ENCODE results near the gene ZNF280A. TPM values are rescaled to one million over a fixed set of nuclear protein-coding genes. Genes with fewer than 3 reads are reported as not detected.
"Not testable (repeated sequence)": the region's sequence is repeated elsewhere in the genome, so short reads cannot be mapped to it uniquely, and the experiment has no call there.

Gene ZNF280A
- total and polyA plus RNA-seq, 2 of the 8 experiments (the other 6 are each of a cell fraction or from before 2014, with no cell fraction given): 0.09 to 0.61 TPM

DNA sequence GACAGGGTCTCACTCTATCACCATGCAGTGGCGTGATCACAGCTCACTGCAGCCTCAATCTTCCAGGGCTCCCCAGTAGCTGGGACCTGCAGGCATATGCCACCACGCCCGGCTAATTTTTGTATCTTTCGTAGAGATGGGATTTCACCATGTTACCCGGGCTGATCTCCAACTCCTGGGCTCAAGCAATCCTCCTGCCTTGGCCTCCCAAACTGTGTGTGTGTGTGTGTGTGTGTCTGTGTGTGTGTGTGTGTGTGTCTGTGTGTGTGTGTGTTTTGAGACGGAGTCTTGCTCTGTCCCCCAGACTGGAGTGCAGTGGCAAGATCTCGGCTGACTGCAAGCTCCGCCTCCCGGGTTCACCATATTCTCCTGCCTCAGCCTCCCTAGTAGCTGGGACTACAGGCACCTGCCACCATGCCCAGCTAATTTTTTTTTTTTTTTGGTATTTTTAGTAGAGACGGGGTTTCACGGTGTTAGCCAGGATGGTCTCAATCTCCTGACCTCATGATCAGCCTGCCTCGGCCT lies 12.5 kb upstream of the ZNF280A start:
- H3K9me3 ChIP-seq (ENCODE audit: insufficient read depth in 2 of 2, low read depth in 1 of 2, low read length in 1 of 2): peaks cover 3 to 17% of the 10 kb centered on the region in 2 experiments; a peak in 3 of 4 replicates

More for the DNA sequence above, 12.5 kb upstream of the ZNF280A start:
- H3K9ac ChIP-seq (replicated peaks in 1 of 4; ENCODE audit: extremely low read depth in 1 of 4, low read depth in 3 of 4, low read length in 3 of 4); H2AFZ ChIP-seq (ENCODE audit: low read length); H3K36me3 ChIP-seq (ENCODE audit: control insufficient read depth in 2 of 4, insufficient read depth in 4 of 4, low read length in 3 of 4); H3K4me2 ChIP-seq (ENCODE audit: insufficient read depth in 1 of 2, low read depth in 2 of 2, low read length in 2 of 2); H3K79me2 ChIP-seq (ENCODE audit: control insufficient read depth in 1 of 2, insufficient read depth in 2 of 2, low read length in 2 of 2); H2BK12ac ChIP-seq (ENCODE audit: low read depth, low read length); DNase-seq (ENCODE audit: low read depth in 1 of 2, low spot score in 2 of 2); H3K4me3 ChIP-seq (ENCODE audit: extremely low read depth in 1 of 4, insufficient read depth in 2 of 4, low read depth in 3 of 4, low read length in 4 of 4); H3K23ac ChIP-seq (ENCODE audit: insufficient read length); H2BK20ac ChIP-seq (ENCODE audit: low read length); H4K20me1 ChIP-seq (replicated peaks in 1 of 2; ENCODE audit: control insufficient read depth in 1 of 2, insufficient read depth in 2 of 2, low read length in 2 of 2); H3K4ac ChIP-seq (replicated peaks; ENCODE audit: insufficient read length, low read depth, low read length); H2AK5ac ChIP-seq (ENCODE audit: low read depth, low read length); H3K4me1 ChIP-seq (replicated peaks in 1 of 4; ENCODE audit: control insufficient read depth in 3 of 4, insufficient read depth in 4 of 4, low read length in 3 of 4); H3K18ac ChIP-seq (ENCODE audit: extremely low read depth, low read length); FAIRE-seq; H3K23me2 ChIP-seq (ENCODE audit: low read depth, low read length); H2BK120ac ChIP-seq (replicated peaks; ENCODE audit: low read depth, low read length); H3K14ac ChIP-seq (ENCODE audit: insufficient read length); H3K56ac ChIP-seq (replicated peaks; ENCODE audit: insufficient read length, low read depth, low read length); H2BK5ac ChIP-seq (ENCODE audit: low read depth, low read length); H2BK15ac ChIP-seq (ENCODE audit: low read length); H4K5ac ChIP-seq (ENCODE audit: insufficient read length, low read depth, low read length); H4K91ac ChIP-seq (replicated peaks; ENCODE audit: insufficient read length, low read length); H3K27ac ChIP-seq (ENCODE audit: low read depth, low read length); H3K79me1 ChIP-seq (ENCODE audit: low read depth, low read length); H4K8ac ChIP-seq (ENCODE audit: extremely low read depth, insufficient read depth, low read length); POLR2A ChIA-PET (ENCODE audit: partially characterized antibody): not testable (repeated sequence)
- CTCF ChIA-PET (ENCODE audit: partially characterized antibody): interaction anchor here (1.9 kb wide), 1 partner anchor 55 kb away, joined by 4 read pairs; no protein-coding TSS in a partner anchor
- H3K27me3 ChIP-seq (replicated peaks in 1 of 4; ENCODE audit: control insufficient read depth in 3 of 4, extremely low read depth in 1 of 4, insufficient read depth in 3 of 4, low read length in 3 of 4): peaks cover 7 to 18% (median 12%) of the 10 kb centered on the region in 4 experiments
- 94% methylated on average over 10 of the region's 12 CpGs; no CpG with 5 or more reads in 1 of the 2 experiments for WGBS, 2 experiments (ENCODE audit: extremely low coverage in 1 of 2, insufficient coverage in 1 of 2, insufficient read length in 1 of 2, insufficient replicate concordance in 2 of 2, low coverage in 1 of 2, low lambda C conversion rate in 2 of 2, missing lambda C conversion rate in 1 of 2)

All from H1 (cell line).